ENCODE data around the gene IRF2BP2.
A peak's percentile ranks its signal among the peaks of the same experiment; 100 is the strongest.

IRF2BP2 gene

DNA sequence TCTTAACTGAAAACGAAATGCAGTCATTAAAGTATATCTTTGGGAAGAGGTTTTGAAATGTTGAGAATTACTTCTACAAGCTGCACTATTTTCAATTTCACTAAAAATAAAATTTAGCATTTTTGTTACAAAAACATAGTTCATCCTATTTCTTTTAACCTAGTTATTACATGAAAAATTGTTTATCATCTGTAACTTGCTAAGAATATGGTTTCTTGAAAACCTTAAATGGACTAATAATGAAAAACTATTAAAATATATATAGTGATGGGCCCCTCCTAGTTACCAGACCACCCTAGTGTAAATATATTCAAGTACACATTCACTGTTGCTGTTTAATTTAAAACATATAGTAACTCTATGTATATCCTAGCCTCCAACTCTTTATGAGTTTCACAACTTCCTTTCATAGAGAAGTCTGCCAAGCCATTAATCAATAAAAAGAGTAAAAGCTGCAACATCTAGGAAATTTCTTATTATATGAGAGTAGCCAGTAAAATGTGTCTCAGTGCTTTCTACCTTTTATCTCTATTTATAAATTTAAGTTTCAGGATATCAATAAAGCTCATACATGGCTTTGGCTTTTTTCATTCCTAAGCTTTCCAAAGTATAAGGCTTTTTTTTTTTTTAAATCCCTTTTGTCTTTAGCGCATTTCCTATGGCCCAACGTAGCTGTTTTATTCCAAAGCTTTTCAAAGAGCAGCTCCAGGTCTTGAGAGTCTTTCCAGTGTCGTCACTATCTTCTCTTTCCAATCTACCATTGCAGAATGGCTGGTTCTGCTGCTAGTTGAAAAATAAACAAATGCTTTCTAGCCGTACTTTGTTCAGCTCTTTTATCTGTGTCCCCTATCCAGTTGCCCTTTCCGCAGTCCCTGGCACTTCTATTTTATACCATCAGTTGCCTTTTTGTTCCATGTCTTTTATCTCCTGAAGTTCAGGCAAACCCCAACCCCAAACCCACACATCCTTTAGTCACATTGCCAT lies 6.5 kb downstream of the IRF2BP2 start (continued):
- TF ChIP-seq, protein P1, sequence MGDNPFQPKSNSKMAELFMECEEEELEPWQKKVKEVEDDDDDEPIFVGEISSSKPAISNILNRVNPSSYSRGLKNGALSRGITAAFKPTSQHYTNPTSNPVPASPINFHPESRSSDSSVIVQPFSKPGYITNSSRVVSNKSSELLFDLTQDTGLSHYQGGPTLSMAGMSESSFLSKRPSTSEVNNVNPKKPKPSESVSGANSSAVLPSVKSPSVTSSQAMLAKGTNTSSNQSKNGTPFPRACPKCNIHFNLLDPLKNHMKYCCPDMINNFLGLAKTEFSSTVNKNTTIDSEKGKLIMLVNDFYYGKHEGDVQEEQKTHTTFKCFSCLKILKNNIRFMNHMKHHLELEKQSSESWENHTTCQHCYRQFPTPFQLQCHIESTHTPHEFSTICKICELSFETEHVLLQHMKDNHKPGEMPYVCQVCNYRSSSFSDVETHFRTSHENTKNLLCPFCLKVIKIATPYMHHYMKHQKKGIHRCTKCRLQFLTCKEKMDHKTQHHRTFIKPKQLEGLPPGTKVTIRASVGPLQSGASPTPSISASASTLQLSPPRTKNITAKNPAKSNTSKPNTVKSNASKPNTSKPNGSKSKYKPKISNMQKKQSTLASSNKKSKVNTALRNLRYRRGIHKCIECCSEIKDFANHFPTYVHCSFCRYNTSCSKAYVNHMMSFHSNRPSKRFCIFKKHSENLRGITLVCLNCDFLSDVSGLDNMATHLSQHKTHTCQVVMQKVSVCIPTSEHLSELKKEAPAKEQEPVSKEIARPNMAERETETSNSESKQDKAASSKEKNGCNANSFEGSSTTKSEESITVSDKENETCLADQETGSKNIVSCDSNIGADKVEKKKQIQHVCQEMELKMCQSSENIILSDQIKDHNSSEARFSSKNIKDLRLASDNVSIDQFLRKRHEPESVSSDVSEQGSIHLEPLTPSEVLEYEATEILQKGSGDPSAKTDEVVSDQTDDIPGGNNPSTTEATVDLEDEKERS (tag by site-specific recombination; IDR thresholded peaks at IDR 0.05), result no peak
- no peak for TF ChIP-seq ZNF114 (tag by site-specific recombination; IDR thresholded peaks at IDR 0.05)
- TF ChIP-seq, protein P2, sequence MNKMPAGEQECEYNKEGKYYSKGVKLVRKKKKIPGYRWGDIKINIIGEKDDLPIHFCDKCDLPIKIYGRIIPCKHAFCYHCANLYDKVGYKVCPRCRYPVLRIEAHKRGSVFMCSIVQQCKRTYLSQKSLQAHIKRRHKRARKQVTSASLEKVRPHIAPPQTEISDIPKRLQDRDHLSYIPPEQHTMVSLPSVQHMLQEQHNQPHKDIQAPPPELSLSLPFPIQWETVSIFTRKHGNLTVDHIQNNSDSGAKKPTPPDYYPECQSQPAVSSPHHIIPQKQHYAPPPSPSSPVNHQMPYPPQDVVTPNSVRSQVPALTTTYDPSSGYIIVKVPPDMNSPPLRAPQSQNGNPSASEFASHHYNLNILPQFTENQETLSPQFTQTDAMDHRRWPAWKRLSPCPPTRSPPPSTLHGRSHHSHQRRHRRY (tag by site-specific recombination; IDR thresholded peaks at IDR 0.05), result no peak
- TF ChIP-seq ZNF610 (tag by site-specific recombination; IDR thresholded peaks at IDR 0.05; ENCODE audit: borderline replicate concordance), result no peak
- TF ChIP-seq ZNF747 (tag by site-specific recombination; IDR thresholded peaks at IDR 0.05), result no peak
- no peak for TF ChIP-seq ZNF138 (tag by site-specific recombination; IDR thresholded peaks at IDR 0.05; ENCODE audit: borderline replicate concordance)
- TF ChIP-seq ZFP37 (tag by site-specific recombination; IDR thresholded peaks at IDR 0.05), result no peak
- TF ChIP-seq ZNF555 (tag by site-specific recombination; conservative IDR thresholded peaks at IDR 0.05), result no peak
- TF ChIP-seq, protein P3, sequence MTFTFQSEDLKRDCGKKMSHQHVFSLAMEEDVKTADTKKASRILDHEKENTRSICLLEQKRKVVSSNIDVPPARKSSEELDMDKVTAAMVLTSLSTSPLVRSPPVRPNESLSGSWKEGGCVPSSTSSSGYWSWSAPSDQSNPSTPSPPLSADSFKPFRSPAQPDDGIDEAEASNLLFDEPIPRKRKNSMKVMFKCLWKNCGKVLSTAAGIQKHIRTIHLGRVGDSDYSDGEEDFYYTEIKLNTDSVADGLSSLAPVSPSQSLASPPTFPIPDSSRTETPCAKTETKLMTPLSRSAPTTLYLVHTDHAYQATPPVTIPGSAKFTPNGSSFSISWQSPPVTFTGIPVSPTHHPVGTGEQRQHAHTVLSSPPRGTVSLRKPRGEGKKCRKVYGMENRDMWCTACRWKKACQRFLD (tag by site-specific recombination; IDR thresholded peaks at IDR 0.05), result no peak
- TF ChIP-seq SETDB1 (IDR thresholded peaks at IDR 0.05; ENCODE audit: insufficient read length, low read length), result no peak

DNA sequence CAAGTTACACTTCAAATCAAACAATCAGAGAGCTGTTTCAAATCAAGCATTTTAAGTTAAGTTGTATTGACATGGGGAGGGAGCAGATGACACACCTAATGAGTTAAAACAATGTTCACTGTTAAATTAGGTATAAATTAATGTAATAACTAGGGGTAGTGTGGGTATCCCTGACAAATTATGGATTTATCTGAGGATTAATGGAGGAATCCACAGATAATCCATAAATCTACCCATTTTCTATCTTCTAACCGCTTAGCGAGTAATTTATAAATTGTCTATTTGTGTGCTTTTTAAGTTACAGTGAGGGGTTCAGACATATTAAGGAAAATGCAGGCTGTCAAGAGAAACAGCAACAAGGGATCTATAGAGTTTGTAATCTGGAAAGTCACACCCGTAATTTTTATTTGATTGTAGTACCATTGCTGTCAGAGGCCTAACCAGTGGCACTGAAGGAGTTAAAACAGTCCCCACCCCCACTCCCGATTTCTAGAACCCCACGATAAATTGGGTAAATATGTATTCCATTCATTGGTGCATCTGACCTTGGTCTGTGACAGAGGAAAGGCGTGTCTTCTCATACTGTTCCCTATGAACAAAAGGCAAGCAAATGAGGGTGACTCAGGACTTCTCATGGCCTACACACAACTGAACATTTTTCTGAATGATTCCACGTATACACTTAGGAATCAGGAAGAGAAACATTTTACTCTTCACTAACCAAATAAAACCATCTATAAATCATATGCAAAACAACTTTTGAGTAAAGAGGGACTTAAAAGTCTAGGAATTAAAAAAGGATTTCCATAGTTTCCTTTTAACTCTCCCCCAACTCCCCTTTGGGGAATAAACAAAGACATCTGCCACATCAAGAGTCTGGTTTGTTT lies 7.4 kb downstream of the IRF2BP2 start:
- Histone ChIP-seq H3K36me3 (ENCODE audit: control insufficient read depth in 2 of 2, insufficient read depth in 1 of 2, low read length in 2 of 2) (peaks cover 15 to 32% of the 10 kb centered on the region in 2 experiments), H3K27ac (ENCODE audit: extremely low read depth, low read depth, low read length) (peak overlapping the region; percentile 47; the same call in 1 of the 2 replicates), H3K9me3 (ENCODE audit: control insufficient read depth, insufficient read depth, low read depth, low read length) (no peaks in the 10 kb centered on the region), H3K4me3 (ENCODE audit: low read depth, low read length) (peak overlapping the region; percentile 10; the same call in 1 of the 2 replicates), H3K4me1 (ENCODE audit: control insufficient read depth, insufficient read depth, low read length) (peaks cover 52% of the 10 kb centered on the region)
- ChIA-PET CTCF (interaction anchor here (1.0 to 3.6 kb wide), 9 partner anchors 10 to 481 kb away, joined by 3 to 46 read pairs (median 7); no protein-coding TSS in a partner anchor), POLR2A (interaction anchor here (2.5 to 2.8 kb wide), 4 partner anchors 8 to 121 kb away, joined by 8 to 30 read pairs (median 14); partner anchors contain the start of gene IRF2BP2)
- TF ChIP-seq ZBTB21 (tag by site-specific recombination; IDR thresholded peaks at IDR 0.05), result 0 out of 2 replicates have a peak, but pooled peaks have one; percentile 29
- TF ChIP-seq, protein P4, sequence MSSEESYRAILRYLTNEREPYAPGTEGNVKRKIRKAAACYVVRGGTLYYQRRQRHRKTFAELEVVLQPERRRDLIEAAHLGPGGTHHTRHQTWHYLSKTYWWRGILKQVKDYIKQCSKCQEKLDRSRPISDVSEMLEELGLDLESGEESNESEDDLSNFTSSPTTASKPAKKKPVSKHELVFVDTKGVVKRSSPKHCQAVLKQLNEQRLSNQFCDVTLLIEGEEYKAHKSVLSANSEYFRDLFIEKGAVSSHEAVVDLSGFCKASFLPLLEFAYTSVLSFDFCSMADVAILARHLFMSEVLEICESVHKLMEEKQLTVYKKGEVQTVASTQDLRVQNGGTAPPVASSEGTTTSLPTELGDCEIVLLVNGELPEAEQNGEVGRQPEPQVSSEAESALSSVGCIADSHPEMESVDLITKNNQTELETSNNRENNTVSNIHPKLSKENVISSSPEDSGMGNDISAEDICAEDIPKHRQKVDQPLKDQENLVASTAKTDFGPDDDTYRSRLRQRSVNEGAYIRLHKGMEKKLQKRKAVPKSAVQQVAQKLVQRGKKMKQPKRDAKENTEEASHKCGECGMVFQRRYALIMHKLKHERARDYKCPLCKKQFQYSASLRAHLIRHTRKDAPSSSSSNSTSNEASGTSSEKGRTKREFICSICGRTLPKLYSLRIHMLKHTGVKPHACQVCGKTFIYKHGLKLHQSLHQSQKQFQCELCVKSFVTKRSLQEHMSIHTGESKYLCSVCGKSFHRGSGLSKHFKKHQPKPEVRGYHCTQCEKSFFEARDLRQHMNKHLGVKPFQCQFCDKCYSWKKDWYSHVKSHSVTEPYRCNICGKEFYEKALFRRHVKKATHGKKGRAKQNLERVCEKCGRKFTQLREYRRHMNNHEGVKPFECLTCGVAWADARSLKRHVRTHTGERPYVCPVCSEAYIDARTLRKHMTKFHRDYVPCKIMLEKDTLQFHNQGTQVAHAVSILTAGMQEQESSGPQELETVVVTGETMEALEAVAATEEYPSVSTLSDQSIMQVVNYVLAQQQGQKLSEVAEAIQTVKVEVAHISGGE (tag by site-specific recombination; conservative IDR thresholded peaks at IDR 0.05; ENCODE audit: low read depth), result no peak
- no peak for TF ChIP-seq ZNF169 (tag by site-specific recombination; IDR thresholded peaks at IDR 0.05)
- no peak for TF ChIP-seq ZNF324 (tag by site-specific recombination; IDR thresholded peaks at IDR 0.05)
- TF ChIP-seq ZNF561 (tag by site-specific recombination; IDR thresholded peaks at IDR 0.05; ENCODE audit: borderline replicate concordance), result no peak
- TF ChIP-seq ZFP69B (tag by site-specific recombination; IDR thresholded peaks at IDR 0.05), result no peak
- peak; percentile 62 for TF ChIP-seq ZXDB (tag by site-specific recombination; IDR thresholded peaks at IDR 0.05)
- TF ChIP-seq ZNF48 (tag by site-specific recombination; IDR thresholded peaks at IDR 0.05), result no peak
- TF ChIP-seq ZBTB8A (tag by site-specific recombination; IDR thresholded peaks at IDR 0.05), result peak; percentile 40; the same call in 1 of the 2 replicates
- no peak for TF ChIP-seq ZNF23 (tag by site-specific recombination; IDR thresholded peaks at IDR 0.05; ENCODE audit: borderline replicate concordance)
- TF ChIP-seq, protein P5, sequence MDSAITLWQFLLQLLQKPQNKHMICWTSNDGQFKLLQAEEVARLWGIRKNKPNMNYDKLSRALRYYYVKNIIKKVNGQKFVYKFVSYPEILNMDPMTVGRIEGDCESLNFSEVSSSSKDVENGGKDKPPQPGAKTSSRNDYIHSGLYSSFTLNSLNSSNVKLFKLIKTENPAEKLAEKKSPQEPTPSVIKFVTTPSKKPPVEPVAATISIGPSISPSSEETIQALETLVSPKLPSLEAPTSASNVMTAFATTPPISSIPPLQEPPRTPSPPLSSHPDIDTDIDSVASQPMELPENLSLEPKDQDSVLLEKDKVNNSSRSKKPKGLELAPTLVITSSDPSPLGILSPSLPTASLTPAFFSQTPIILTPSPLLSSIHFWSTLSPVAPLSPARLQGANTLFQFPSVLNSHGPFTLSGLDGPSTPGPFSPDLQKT (IDR thresholded peaks at IDR 0.05; ENCODE audit: borderline replicate concordance, low read depth, low read length), result no peak
- TF ChIP-seq ZNF16 (tag by site-specific recombination; IDR thresholded peaks at IDR 0.05; ENCODE audit: low read depth), result no peak
- no peak for TF ChIP-seq YY2 (tag by site-specific recombination; IDR thresholded peaks at IDR 0.05)
- no peak for TF ChIP-seq ZNF37A (tag by site-specific recombination; IDR thresholded peaks at IDR 0.05)

All from HEK293 (cell line).